GM23338 (cell line): ENCODE data around the gene PLD1. TPM values are rescaled to one million over a fixed set of nuclear protein-coding genes. Genes with fewer than 3 reads are reported as not detected.

Source experiments
- ATAC-seq: fragments of 200-7000 bp; cut with Tn5 transposase; 3 replicates; pipeline ENCODE4 v1.9.1; 2020
- DNase-seq: peaks from one replicate; pipeline ENCODE4 v3.0.0-alpha.2; 2015; ENCODE audit warnings: low spot score
- H2AFZ ChIP-seq: fragments of 200-600 bp; sonication (generic); 2 replicates; pipeline ENCODE4 v1.8.0; 2016; ENCODE audit warnings: antibody characterized with exemption, mild to moderate bottlenecking, moderate library complexity
- H3F3A ChIP-seq: fragments of 200-600 bp; sonication (generic); replicated peaks from 2 replicates; pipeline ENCODE4 v1.8.0; 2017; ENCODE audit warnings: antibody characterized with exemption, mixed run types, low read depth
- H3K27ac ChIP-seq: fragments of 200-600 bp; sonication (generic); 2 replicates; pipeline ENCODE4 v1.6.1; 2016; ENCODE audit warnings: low read depth
- H3K27me3 ChIP-seq: fragments of 200-600 bp; sonication (generic); 2 replicates; pipeline ENCODE4 v1.8.0; 2016; ENCODE audit warnings: mild to moderate bottlenecking, mixed run types, moderate library complexity; ENCODE audit not compliant: insufficient read depth
- H3K36me3 ChIP-seq: fragments of 200-600 bp; sonication (generic); 2 replicates; pipeline ENCODE4 v1.8.0; 2016; ENCODE audit warnings: mild to moderate bottlenecking; ENCODE audit not compliant: insufficient read depth
- H3K4me1 ChIP-seq: fragments of 200-600 bp; sonication (generic); 2 replicates; pipeline ENCODE4 v1.8.0; 2016; ENCODE audit warnings: mild to moderate bottlenecking, moderate library complexity; ENCODE audit not compliant: insufficient read depth
- H3K4me2 ChIP-seq: fragments of 200-600 bp; sonication (generic); 2 replicates; pipeline ENCODE4 v1.7.1; 2017; ENCODE audit warnings: mixed run types
- H3K4me3 ChIP-seq: fragments of 200-600 bp; sonication (generic); 2 replicates; pipeline ENCODE4 v1.6.1; 2016; ENCODE audit warnings: mixed run types
- H3K79me2 ChIP-seq: fragments of 200-600 bp; sonication (generic); replicated peaks from 2 replicates; pipeline ENCODE4 v1.8.0; 2017; ENCODE audit warnings: mild to moderate bottlenecking; ENCODE audit not compliant: insufficient read depth
- H3K9me2 ChIP-seq: fragments of 200-600 bp; sonication (generic); 2 replicates; pipeline ENCODE4 v1.8.0; 2017; ENCODE audit not compliant: insufficient read depth
- H4K20me1 ChIP-seq: fragments of 200-600 bp; sonication (generic); replicated peaks from 2 replicates; pipeline ENCODE4 v1.8.0; 2017; ENCODE audit warnings: mild to moderate bottlenecking; ENCODE audit not compliant: insufficient read depth
- H3K27ac Mint-ChIP-seq: 2 replicates; pipeline ENCODE4 v1.8.0; 2020; ENCODE audit warnings: inconsistent platforms, mild to moderate bottlenecking, moderate library complexity, mixed read lengths
- H3K27me3 Mint-ChIP-seq: 3 replicates; pipeline ENCODE4 v1.8.0; 2022; ENCODE audit warnings: low read depth, mild to moderate bottlenecking, moderate library complexity, mixed read lengths, inconsistent platforms; ENCODE audit not compliant: insufficient read depth, poor library complexity
- H3K36me3 Mint-ChIP-seq: 3 replicates; pipeline ENCODE4 v1.8.0; 2021; ENCODE audit warnings: low read depth, mild to moderate bottlenecking, inconsistent platforms, moderate library complexity, mixed read lengths
- H3K4me1 Mint-ChIP-seq: 3 replicates; pipeline ENCODE4 v1.8.0; 2020; ENCODE audit warnings: mild to moderate bottlenecking, inconsistent platforms, mixed read lengths
- H3K4me3 Mint-ChIP-seq: 3 replicates; pipeline ENCODE4 v1.8.0; 2021; ENCODE audit warnings: moderate library complexity, mild to moderate bottlenecking, inconsistent platforms, mixed read lengths
- H3K9me3 Mint-ChIP-seq: 3 replicates; pipeline ENCODE4 v1.8.0; 2020; ENCODE audit warnings: moderate library complexity, mild to moderate bottlenecking, inconsistent platforms, mixed read lengths
- CREB1 ChIP-seq: fragments of 250-450 bp; sonication (Bioruptor Pico); IDR thresholded peaks from 2 replicates; pipeline ENCODE4 v1.5.0; 2020; ENCODE audit warnings: low read depth, mild to moderate bottlenecking, moderate library complexity
- ETS1 ChIP-seq: IDR thresholded peaks from 2 replicates; pipeline ENCODE4 v1.6.1; 2016; ENCODE audit warnings: antibody characterized with exemption
- EZH2 ChIP-seq: fragments of 200-600 bp; sonication (generic); IDR thresholded peaks from one replicate; pipeline ENCODE4 v1.8.0; 2017; ENCODE audit warnings: antibody characterized with exemption, mild to moderate bottlenecking, low read depth; ENCODE audit not compliant: unreplicated experiment
- EZH2phosphoT487 ChIP-seq: fragments of 200-600 bp; sonication (generic); IDR thresholded peaks from one replicate; pipeline ENCODE4 v1.8.1; 2018; ENCODE audit warnings: antibody characterized with exemption; ENCODE audit not compliant: unreplicated experiment
- JUNB ChIP-seq: IDR thresholded peaks from one replicate; pipeline ENCODE4 v1.6.1; 2016; ENCODE audit warnings: antibody characterized with exemption; ENCODE audit not compliant: unreplicated experiment
- NANOG ChIP-seq: IDR thresholded peaks from 2 replicates; pipeline ENCODE4 v1.6.1; 2016; ENCODE audit warnings: antibody characterized with exemption, borderline replicate concordance
- POLR2AphosphoS5 ChIP-seq: IDR thresholded peaks from 2 replicates; pipeline ENCODE4 v1.6.1; 2016; ENCODE audit warnings: antibody characterized with exemption, low read depth
- REST ChIP-seq: IDR thresholded peaks from one replicate; pipeline ENCODE4 v1.6.1; 2018; ENCODE audit warnings: antibody characterized with exemption; ENCODE audit not compliant: unreplicated experiment
- STAT1 ChIP-seq: IDR thresholded peaks from one replicate; pipeline ENCODE4 v1.6.1; 2016; ENCODE audit warnings: antibody characterized with exemption; ENCODE audit not compliant: unreplicated experiment
- ZNF114 ChIP-seq: fragments of 250-450 bp; sonication (Bioruptor Pico); IDR thresholded peaks from 2 replicates; pipeline ENCODE4 v1.5.0; 2020; ENCODE audit warnings: mild to moderate bottlenecking, moderate library complexity
- ZNF331 ChIP-seq: fragments of 250-450 bp; sonication (Bioruptor Pico); IDR thresholded peaks from 2 replicates; pipeline ENCODE4 v1.5.0; 2020; ENCODE audit warnings: low read depth, mild to moderate bottlenecking, moderate library complexity
- polyA plus RNA-seq: library from polyadenylated mRNA; unstranded; fragments of >200 nt; fragmentation: Nextera tagmentation; extraction: Ambion mirVana; gene quantifications from 2 replicates; pipeline ENCODE4 v1.2.1, GENCODE V29; 2016
- total RNA-seq: library from RNA; depleted of rRNA; stranded (reverse); fragments of >200 nt; shearing (Covaris generic); gene quantifications from 2 replicates; pipeline ENCODE4 v1.2.3, GENCODE V29; 2014
- TF ChIP-seq, protein P1 (sequence below): fragments of 250-450 bp; sonication (Bioruptor Pico); IDR thresholded peaks from 2 replicates; pipeline ENCODE4 v1.5.0; 2020; ENCODE audit warnings: mild to moderate bottlenecking, moderate library complexity
- TF ChIP-seq, protein P2 (sequence below), 2 experiments: fragments of 200-600 bp in 1 of 2; sonication (generic) in 1 of 2; conservative IDR thresholded peaks; 2 replicates each; pipeline versions ENCODE4 v1.5.1 to v1.6.1; 2016 to 2017; ENCODE audit warnings: antibody characterized with exemption in 2 of 2, low read depth in 2 of 2, mild to moderate bottlenecking in 2 of 2, moderate library complexity in 1 of 2

PLD1 gene
- total and polyA plus RNA-seq, 2 experiments from 2014 or later, result 1.4 to 2.2 TPM

GRCh38 chr3:171661484-171661883 is 148.8 kb downstream of the PLD1 start:
- Mint-ChIP-seq H3K9me3 (no peaks in the 10 kb centered on the region), H3K4me3 (no peak overlapping the region), H3K27me3 (peaks cover 2% of the 10 kb centered on the region), H3K36me3 (no peaks in the 10 kb centered on the region), H3K27ac (no peak overlapping the region), H3K4me1 (no peaks in the 10 kb centered on the region)
- no peaks in the 10 kb centered on the region for H3K79me2 ChIP-seq
- H3K9me2 ChIP-seq, result no peaks in the 10 kb centered on the region
- no peaks in the 10 kb centered on the region for H3F3A ChIP-seq
- H3K27me3 ChIP-seq, result no peaks in the 10 kb centered on the region
- no peak overlapping the region for H3K4me2 ChIP-seq
- no peak for TF ChIP-seq JUNB
- no peak for TF ChIP-seq EZH2
- TF ChIP-seq, protein P1, sequence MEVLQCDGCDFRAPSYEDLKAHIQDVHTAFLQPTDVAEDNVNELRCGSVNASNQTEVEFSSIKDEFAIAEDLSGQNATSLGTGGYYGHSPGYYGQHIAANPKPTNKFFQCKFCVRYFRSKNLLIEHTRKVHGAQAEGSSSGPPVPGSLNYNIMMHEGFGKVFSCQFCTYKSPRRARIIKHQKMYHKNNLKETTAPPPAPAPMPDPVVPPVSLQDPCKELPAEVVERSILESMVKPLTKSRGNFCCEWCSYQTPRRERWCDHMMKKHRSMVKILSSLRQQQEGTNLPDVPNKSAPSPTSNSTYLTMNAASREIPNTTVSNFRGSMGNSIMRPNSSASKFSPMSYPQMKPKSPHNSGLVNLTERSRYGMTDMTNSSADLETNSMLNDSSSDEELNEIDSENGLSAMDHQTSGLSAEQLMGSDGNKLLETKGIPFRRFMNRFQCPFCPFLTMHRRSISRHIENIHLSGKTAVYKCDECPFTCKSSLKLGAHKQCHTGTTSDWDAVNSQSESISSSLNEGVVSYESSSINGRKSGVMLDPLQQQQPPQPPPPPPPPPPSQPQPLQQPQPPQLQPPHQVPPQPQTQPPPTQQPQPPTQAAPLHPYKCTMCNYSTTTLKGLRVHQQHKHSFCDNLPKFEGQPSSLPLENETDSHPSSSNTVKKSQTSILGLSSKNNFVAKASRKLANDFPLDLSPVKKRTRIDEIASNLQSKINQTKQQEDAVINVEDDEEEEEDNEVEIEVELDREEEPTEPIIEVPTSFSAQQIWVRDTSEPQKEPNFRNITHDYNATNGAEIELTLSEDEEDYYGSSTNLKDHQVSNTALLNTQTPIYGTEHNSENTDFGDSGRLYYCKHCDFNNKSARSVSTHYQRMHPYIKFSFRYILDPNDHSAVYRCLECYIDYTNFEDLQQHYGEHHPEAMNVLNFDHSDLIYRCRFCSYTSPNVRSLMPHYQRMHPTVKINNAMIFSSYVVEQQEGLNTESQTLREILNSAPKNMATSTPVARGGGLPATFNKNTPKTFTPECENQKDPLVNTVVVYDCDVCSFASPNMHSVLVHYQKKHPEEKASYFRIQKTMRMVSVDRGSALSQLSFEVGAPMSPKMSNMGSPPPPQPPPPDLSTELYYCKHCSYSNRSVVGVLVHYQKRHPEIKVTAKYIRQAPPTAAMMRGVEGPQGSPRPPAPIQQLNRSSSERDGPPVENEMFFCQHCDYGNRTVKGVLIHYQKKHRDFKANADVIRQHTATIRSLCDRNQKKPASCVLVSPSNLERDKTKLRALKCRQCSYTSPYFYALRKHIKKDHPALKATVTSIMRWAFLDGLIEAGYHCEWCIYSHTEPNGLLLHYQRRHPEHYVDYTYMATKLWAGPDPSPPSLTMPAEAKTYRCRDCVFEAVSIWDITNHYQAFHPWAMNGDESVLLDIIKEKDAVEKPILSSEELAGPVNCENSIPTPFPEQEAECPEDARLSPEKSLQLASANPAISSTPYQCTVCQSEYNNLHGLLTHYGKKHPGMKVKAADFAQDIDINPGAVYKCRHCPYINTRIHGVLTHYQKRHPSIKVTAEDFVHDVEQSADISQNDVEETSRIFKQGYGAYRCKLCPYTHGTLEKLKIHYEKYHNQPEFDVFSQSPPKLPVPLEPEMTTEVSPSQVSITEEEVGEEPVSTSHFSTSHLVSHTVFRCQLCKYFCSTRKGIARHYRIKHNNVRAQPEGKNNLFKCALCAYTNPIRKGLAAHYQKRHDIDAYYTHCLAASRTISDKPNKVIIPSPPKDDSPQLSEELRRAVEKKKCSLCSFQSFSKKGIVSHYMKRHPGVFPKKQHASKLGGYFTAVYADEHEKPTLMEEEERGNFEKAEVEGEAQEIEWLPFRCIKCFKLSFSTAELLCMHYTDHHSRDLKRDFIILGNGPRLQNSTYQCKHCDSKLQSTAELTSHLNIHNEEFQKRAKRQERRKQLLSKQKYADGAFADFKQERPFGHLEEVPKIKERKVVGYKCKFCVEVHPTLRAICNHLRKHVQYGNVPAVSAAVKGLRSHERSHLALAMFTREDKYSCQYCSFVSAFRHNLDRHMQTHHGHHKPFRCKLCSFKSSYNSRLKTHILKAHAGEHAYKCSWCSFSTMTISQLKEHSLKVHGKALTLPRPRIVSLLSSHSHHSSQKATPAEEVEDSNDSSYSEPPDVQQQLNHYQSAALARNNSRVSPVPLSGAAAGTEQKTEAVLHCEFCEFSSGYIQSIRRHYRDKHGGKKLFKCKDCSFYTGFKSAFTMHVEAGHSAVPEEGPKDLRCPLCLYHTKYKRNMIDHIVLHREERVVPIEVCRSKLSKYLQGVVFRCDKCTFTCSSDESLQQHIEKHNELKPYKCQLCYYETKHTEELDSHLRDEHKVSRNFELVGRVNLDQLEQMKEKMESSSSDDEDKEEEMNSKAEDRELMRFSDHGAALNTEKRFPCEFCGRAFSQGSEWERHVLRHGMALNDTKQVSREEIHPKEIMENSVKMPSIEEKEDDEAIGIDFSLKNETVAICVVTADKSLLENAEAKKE (CRISPR knock-in tag), result no peak
- TF ChIP-seq, protein P2, sequence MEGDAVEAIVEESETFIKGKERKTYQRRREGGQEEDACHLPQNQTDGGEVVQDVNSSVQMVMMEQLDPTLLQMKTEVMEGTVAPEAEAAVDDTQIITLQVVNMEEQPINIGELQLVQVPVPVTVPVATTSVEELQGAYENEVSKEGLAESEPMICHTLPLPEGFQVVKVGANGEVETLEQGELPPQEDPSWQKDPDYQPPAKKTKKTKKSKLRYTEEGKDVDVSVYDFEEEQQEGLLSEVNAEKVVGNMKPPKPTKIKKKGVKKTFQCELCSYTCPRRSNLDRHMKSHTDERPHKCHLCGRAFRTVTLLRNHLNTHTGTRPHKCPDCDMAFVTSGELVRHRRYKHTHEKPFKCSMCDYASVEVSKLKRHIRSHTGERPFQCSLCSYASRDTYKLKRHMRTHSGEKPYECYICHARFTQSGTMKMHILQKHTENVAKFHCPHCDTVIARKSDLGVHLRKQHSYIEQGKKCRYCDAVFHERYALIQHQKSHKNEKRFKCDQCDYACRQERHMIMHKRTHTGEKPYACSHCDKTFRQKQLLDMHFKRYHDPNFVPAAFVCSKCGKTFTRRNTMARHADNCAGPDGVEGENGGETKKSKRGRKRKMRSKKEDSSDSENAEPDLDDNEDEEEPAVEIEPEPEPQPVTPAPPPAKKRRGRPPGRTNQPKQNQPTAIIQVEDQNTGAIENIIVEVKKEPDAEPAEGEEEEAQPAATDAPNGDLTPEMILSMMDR (conservative IDR thresholded peaks at IDR 0.05; ENCODE audit: low read depth in 2 of 2), result no peak
- TF ChIP-seq NANOG, result no peak
- no peak for TF ChIP-seq ETS1
- no peak for TF ChIP-seq REST
- TF ChIP-seq POLR2AphosphoS5, result no peak
- TF ChIP-seq EZH2phosphoT487, result no peak
- TF ChIP-seq ZNF331 (CRISPR knock-in tag), result no peak
- TF ChIP-seq STAT1, result no peak
- no peak for TF ChIP-seq ZNF114 (CRISPR knock-in tag)
- TF ChIP-seq CREB1 (CRISPR knock-in tag), result no peak
- DNase-seq (no peak), ATAC-seq (no peak)
- H4K20me1 ChIP-seq, result no peaks in the 10 kb centered on the region
- H3K27ac ChIP-seq, result no peak overlapping the region
- 0 out of 2 replicates have a peak, but pooled peaks cover 3% of the 10 kb centered on the region for H3K4me1 ChIP-seq
- no peak overlapping the region for H3K4me3 ChIP-seq
- H2AFZ ChIP-seq, result no peak overlapping the region
- no peaks in the 10 kb centered on the region for H3K36me3 ChIP-seq
